SK-N-SH (cell line): ENCODE measurements around the gene SCAMP2. TPM values are rescaled to one million over a fixed set of nuclear protein-coding genes. Genes with fewer than 3 reads are reported as not detected.

Experiments
- CTCF ChIA-PET: fragments of 300-600, 350-600 bp; formaldehyde crosslinking; extraction: SDS; loops from one replicate; lab custom pipeline; 2021; lab: Yijun Ruan, JAX
- POLR2A ChIA-PET: fragments of 350-600 bp; sonication (Branson Sonifier 250); formaldehyde crosslinking; extraction: SDS; loops from one replicate; lab custom pipeline; 2020; ENCODE audit warnings: antibody characterized with exemption, inconsistent platforms; lab: Yijun Ruan, JAX
- DNase-seq: peaks from one replicate; pipeline ENCODE4 v3.0.0; 2012
- H2AFZ ChIP-seq: fragments of 200-600 bp; sonication (generic); 2 replicates; pipeline ENCODE4 v1.8.1; 2016; ENCODE audit warnings: antibody characterized with exemption, mild to moderate bottlenecking, low read depth
- H3F3A ChIP-seq: fragments of 200-600 bp; sonication (generic); replicated peaks from 2 replicates; pipeline ENCODE3; 2016; ENCODE audit warnings: antibody characterized with exemption, mild to moderate bottlenecking; ENCODE audit not compliant: insufficient read depth
- H3K27ac ChIP-seq, 2 experiments: fragments of 200-500 bp in 1 of 2; fragments of 200-600 bp in 1 of 2; sonication (Bioruptor generic) in 1 of 2; sonication (generic), shearing (Covaris generic) in 1 of 2; 2 replicates each; pipeline versions ENCODE4 v1.5.1 to v1.6.1; 2014 to 2016; ENCODE audit warnings: low read depth in 2 of 2, inconsistent platforms in 1 of 2, low read length in 1 of 2, mild to moderate bottlenecking in 1 of 2, mixed read lengths in 1 of 2
- H3K27me3 ChIP-seq: fragments of 200-600 bp; sonication (generic), shearing (Covaris generic); 2 replicates; pipeline ENCODE4 v1.6.1; 2016; ENCODE audit warnings: mixed run types; ENCODE audit not compliant: insufficient read depth
- H3K36me3 ChIP-seq, 2 experiments: fragments of 200-500 bp in 1 of 2; fragments of 200-600 bp in 1 of 2; sonication (Bioruptor generic) in 1 of 2; sonication (generic) in 1 of 2; replicated peaks in 1 of 2; 2 replicates each; pipeline versions ENCODE3 to v1.5.1; 2014 to 2016; ENCODE audit warnings: low read length in 1 of 2, mild to moderate bottlenecking in 1 of 2; ENCODE audit not compliant: insufficient read depth in 2 of 2, control insufficient read depth in 1 of 2
- H3K4me1 ChIP-seq, 2 experiments: fragments of 200-500 bp in 1 of 2; fragments of 200-600 bp in 1 of 2; sonication (Bioruptor generic) in 1 of 2; sonication (generic), shearing (Covaris generic) in 1 of 2; 2 replicates each; pipeline versions ENCODE4 v1.5.1 to v1.6.1; 2014 to 2016; ENCODE audit warnings: low read depth in 1 of 2, low read length in 1 of 2, mixed run types in 1 of 2; ENCODE audit not compliant: insufficient read depth in 2 of 2, control insufficient read depth in 1 of 2
- H3K4me2 ChIP-seq: fragments of 200-600 bp; sonication (generic), shearing (Covaris generic); 2 replicates; pipeline ENCODE4 v1.6.1; 2017; ENCODE audit warnings: mixed run types
- H3K4me3 ChIP-seq, 2 experiments: fragments of 200-500 bp in 1 of 2; fragments of 200-600 bp in 1 of 2; sonication (Bioruptor generic) in 1 of 2; sonication (generic), shearing (Covaris generic) in 1 of 2; 2 replicates each; pipeline versions ENCODE4 v1.5.1 to v1.8.1; 2014 to 2016; ENCODE audit warnings: low read depth in 2 of 2, inconsistent platforms in 1 of 2, low read length in 1 of 2, mild to moderate bottlenecking in 1 of 2, mixed read lengths in 1 of 2, moderate library complexity in 1 of 2
- H3K79me2 ChIP-seq: fragments of 200-600 bp; sonication (generic); 2 replicates; pipeline ENCODE4 v1.8.1; 2017; ENCODE audit warnings: mild to moderate bottlenecking; ENCODE audit not compliant: insufficient read depth
- H3K9ac ChIP-seq: fragments of 200-600 bp; sonication (generic); 2 replicates; pipeline ENCODE4 v1.6.1; 2017; ENCODE audit warnings: mixed run types
- H3K9me2 ChIP-seq: fragments of 200-600 bp; sonication (generic); 2 replicates; pipeline ENCODE4 v1.6.1; 2017; ENCODE audit warnings: mixed run types
- H3K9me3 ChIP-seq: fragments of 200-600 bp; sonication (generic); 2 replicates; pipeline ENCODE4 v1.6.1; 2017; ENCODE audit warnings: mixed run types, mild to moderate bottlenecking, moderate library complexity
- H4K20me1 ChIP-seq: fragments of 200-600 bp; sonication (generic); 2 replicates; pipeline ENCODE4 v1.6.1; 2017; ENCODE audit warnings: mild to moderate bottlenecking, mixed run types; ENCODE audit not compliant: insufficient read depth
- CHD2 ChIP-seq: fragments of 150-350 bp; IDR thresholded peaks from 2 replicates; pipeline ENCODE4 v1.6.1; 2018; ENCODE audit warnings: low read length; ENCODE audit not compliant: partially characterized antibody
- ELF1 ChIP-seq: IDR thresholded peaks from 2 replicates; pipeline ENCODE4 v1.4.0; 2012
- GABPA ChIP-seq: IDR thresholded peaks from 2 replicates; pipeline ENCODE4 v1.4.0; 2012; ENCODE audit warnings: low read depth, mild to moderate bottlenecking
- GATA2 ChIP-seq: sonication (generic); formaldehyde crosslinking; IDR thresholded peaks from 2 replicates; pipeline ENCODE4 v1.5.0; 2020; ENCODE audit warnings: mild to moderate bottlenecking, missing genetic modification reagents
- IRF3 ChIP-seq: fragments of 150-350 bp; IDR thresholded peaks from 2 replicates; pipeline ENCODE4 v1.6.1; 2016; ENCODE audit warnings: mild to moderate bottlenecking, low read depth, low read length
- JUND ChIP-seq: IDR thresholded peaks from 2 replicates; pipeline ENCODE4 v1.4.0; 2012
- MAX ChIP-seq: IDR thresholded peaks from 2 replicates; pipeline ENCODE4 v1.4.0; 2012; ENCODE audit warnings: low read depth
- NFIC ChIP-seq: IDR thresholded peaks from 2 replicates; pipeline ENCODE4 v1.4.0; 2012; ENCODE audit warnings: borderline replicate concordance
- PBX3 ChIP-seq: IDR thresholded peaks from 2 replicates; pipeline ENCODE4; 2012
- POLR2AphosphoS5 ChIP-seq: IDR thresholded peaks from 2 replicates; pipeline ENCODE4 v1.6.1; 2012; ENCODE audit warnings: low read depth, low read length
- RCOR1 ChIP-seq: fragments of 150-350 bp; IDR thresholded peaks from 2 replicates; pipeline ENCODE4 v1.6.1; 2017; ENCODE audit warnings: antibody characterized with exemption, low read length
- REST ChIP-seq: IDR thresholded peaks from 2 replicates; pipeline ENCODE4 v1.6.1; 2012; ENCODE audit warnings: mild to moderate bottlenecking, low read depth, low read length, moderate library complexity
- RXRA ChIP-seq: IDR thresholded peaks from 2 replicates; pipeline ENCODE4 v1.4.0; 2012; ENCODE audit warnings: low read depth, mild to moderate bottlenecking, borderline replicate concordance
- SIN3A ChIP-seq: IDR thresholded peaks from 2 replicates; pipeline ENCODE4 v1.6.1; 2012; ENCODE audit warnings: low read depth, mild to moderate bottlenecking, low read length, moderate library complexity, borderline replicate concordance
- SMC3 ChIP-seq: IDR thresholded peaks from 2 replicates; pipeline ENCODE4 v1.6.1; 2012; ENCODE audit warnings: low read depth, low read length, improper control_type of control experiment
- TCF12 ChIP-seq: IDR thresholded peaks from 2 replicates; pipeline ENCODE4 v1.4.0; 2012
- TEAD4 ChIP-seq: IDR thresholded peaks from 2 replicates; pipeline ENCODE4 v1.4.0; 2012; ENCODE audit warnings: mild to moderate bottlenecking, borderline replicate concordance; ENCODE audit not compliant: insufficient read depth
- USF1 ChIP-seq: IDR thresholded peaks from 2 replicates; pipeline ENCODE4 v1.4.0; 2012; ENCODE audit warnings: low read depth, borderline replicate concordance
- USF2 ChIP-seq: fragments of 150-350 bp; IDR thresholded peaks from 2 replicates; pipeline ENCODE4 v1.6.1; 2017; ENCODE audit warnings: antibody characterized with exemption, low read length, low read depth, borderline replicate concordance
- ZBTB33 ChIP-seq: IDR thresholded peaks from 2 replicates; pipeline ENCODE4 v1.4.0; 2012; ENCODE audit warnings: low read depth, borderline replicate concordance
- WGBS: methylation state at CpG from one replicate; pipeline ENCODE4 v1.1.6; 2017; ENCODE audit warnings: low lambda C conversion rate; 5-methylcytosine and 5-hydroxymethylcytosine counted together
- polyA plus RNA-seq, 3 experiments: library from polyadenylated mRNA; depleted of rRNA; stranded (reverse); fragments of >200 nt; gene quantifications; 2 replicates each; pipeline ENCODE4 v1.2.3, GENCODE V29; 2012

SCAMP2 gene
- polyA plus RNA-seq, 1 of the 3 experiments (the other 2 are of a cell fraction): 88.1 TPM

- Histone ChIP-seq H3K4me1 (no peaks in the 10 kb centered on the region), H4K20me1 (no peaks in the 10 kb centered on the region), H2AFZ (no peak overlapping the region), H3K9ac (no peak overlapping the region), H3K27ac (no peak overlapping the region), H3K9me2 (no peaks in the 10 kb centered on the region), H3K79me2 (0 out of 2 replicates have a peak, but pooled peaks cover 7% of the 10 kb centered on the region), H3K36me3 (peaks cover 36 to 58% of the 10 kb centered on the region in 2 experiments), H3K9me3 (no peaks in the 10 kb centered on the region), H3F3A (no peaks in the 10 kb centered on the region), H3K4me2 (no peak overlapping the region), H3K4me3 (no peak overlapping the region), H3K27me3 (no peaks in the 10 kb centered on the region)
- ChIA-PET CTCF (interaction anchor here (1.1 to 4.2 kb wide), 2 partner anchors 19 to 85 kb away, joined by 4 to 25 read pairs; no protein-coding TSS in a partner anchor), POLR2A (interaction anchor here (1.4 kb wide), 1 partner anchor 13 kb away, joined by 3 read pairs; the partner anchor contains the start of gene FAM219B)
- 94% methylated on average over 8 of the region's 8 CpGs for WGBS
- DNase-seq: no peak
- no peak for TF ChIP-seq RCOR1
- no peak for TF ChIP-seq NFIC
- TF ChIP-seq TCF12: no peak
- no peak for TF ChIP-seq CHD2
- no peak for TF ChIP-seq GATA2 (CRISPR knock-in tag)
- no peak for TF ChIP-seq PBX3
- no peak for TF ChIP-seq USF2
- no peak for TF ChIP-seq MAX
- no peak for TF ChIP-seq GABPA
- no peak for TF ChIP-seq USF1
- TF ChIP-seq SIN3A: no peak
- TF ChIP-seq ZBTB33: no peak
- no peak for TF ChIP-seq ELF1
- TF ChIP-seq SMC3: no peak
- TF ChIP-seq JUND: no peak
- no peak for TF ChIP-seq REST
- no peak for TF ChIP-seq POLR2AphosphoS5
- no peak for TF ChIP-seq TEAD4
- no peak for TF ChIP-seq RXRA
- TF ChIP-seq IRF3: no peak
Measured at GRCh38 chr15:74920456-74920855, 47.3 kb upstream of the SCAMP2 start.
